Measurements from ENCODE around the gene ADAMTSL1.

Gene ADAMTSL1

GRCh38 chr9:18936094-18936871 is 462.3 kb downstream of the ADAMTSL1 start:
- ChIA-PET CTCF (no interaction called here), POLR2A (ENCODE audit: low non-redundant PET) (no interaction called here)
- no peak for TF ChIP-seq CTCF (conservative IDR thresholded peaks at IDR 0.05; ENCODE audit: low read depth)
- DNase-seq (ENCODE audit: low spot score) = no peak
- no peak overlapping the region for H3K27ac ChIP-seq

GRCh38 chr9:18939943-18940342 is 466.0 kb downstream of the ADAMTSL1 start:
- H3K27ac ChIP-seq = no peak overlapping the region
- TF ChIP-seq CTCF (conservative IDR thresholded peaks at IDR 0.05; ENCODE audit: low read depth) = no peak
- DNase-seq (ENCODE audit: low spot score) = no peak
- CTCF ChIA-PET = no interaction called here
- POLR2A ChIA-PET (ENCODE audit: low non-redundant PET) = no interaction called here

- no peak for TF ChIP-seq CTCF (conservative IDR thresholded peaks at IDR 0.05; ENCODE audit: low read depth)
- no peak overlapping the region for H3K27ac ChIP-seq
- ChIA-PET POLR2A (ENCODE audit: low non-redundant PET) (no interaction called here), CTCF (no interaction called here)
- no peak for DNase-seq (ENCODE audit: low spot score)
Observed at GRCh38 chr9:18941060-18941740, 467.2 kb downstream of the ADAMTSL1 start.

- ChIA-PET POLR2A (ENCODE audit: low non-redundant PET) (no interaction called here), CTCF (no interaction called here)
- no peak for DNase-seq (ENCODE audit: low spot score)
- TF ChIP-seq CTCF (conservative IDR thresholded peaks at IDR 0.05; ENCODE audit: low read depth) = no peak
- H3K27ac ChIP-seq = no peak overlapping the region
Observed at GRCh38 chr9:18942801-18943200, 468.8 kb downstream of the ADAMTSL1 start.

GRCh38 chr9:18947892-18948339 is 474.0 kb downstream of the ADAMTSL1 start:
- no peak overlapping the region for H3K27ac ChIP-seq
- no peak for TF ChIP-seq CTCF (conservative IDR thresholded peaks at IDR 0.05; ENCODE audit: low read depth)
- POLR2A ChIA-PET (ENCODE audit: low non-redundant PET) = no interaction called here
- CTCF ChIA-PET = no interaction called here
- DNase-seq (ENCODE audit: low spot score) = no peak

GRCh38 chr9:18951936-18952335 is 478.0 kb downstream of the ADAMTSL1 start:
- ChIA-PET CTCF (interaction anchor here (0.6 kb wide), 1 partner anchor 1024 kb away, joined by 3 read pairs; no protein-coding TSS in a partner anchor), POLR2A (ENCODE audit: low non-redundant PET) (no interaction called here)
- no peak for DNase-seq (ENCODE audit: low spot score)
- H3K27ac ChIP-seq = no peak overlapping the region
- no peak for TF ChIP-seq CTCF (conservative IDR thresholded peaks at IDR 0.05; ENCODE audit: low read depth)

Data from RWPE1 (cell line).